Choroid plexus epithelial cell (primary cell): ENCODE data around the gene KRTAP9-2.
"Not testable (repeated sequence)": the region's sequence is repeated elsewhere in the genome, so short reads cannot be mapped to it uniquely, and the experiment has no call there.

Experiments
- DNase-seq: peaks from one replicate; pipeline ENCODE4 v3.0.0-alpha.2; 2010; ENCODE audit warnings: low read depth
- H3K4me3 ChIP-seq: 2 replicates; pipeline ENCODE4 v1.5.1; 2011; ENCODE audit warnings: low read depth, mild to moderate bottlenecking, control low read depth, low read length, moderate library complexity
- TF ChIP-seq, protein P1 (sequence below): conservative IDR thresholded peaks from 2 replicates; pipeline ENCODE4 v1.5.1; 2011; ENCODE audit warnings: low read depth, mild to moderate bottlenecking, control low read depth, inconsistent platforms, low read length, moderate library complexity

KRTAP9-2 gene

DNA sequence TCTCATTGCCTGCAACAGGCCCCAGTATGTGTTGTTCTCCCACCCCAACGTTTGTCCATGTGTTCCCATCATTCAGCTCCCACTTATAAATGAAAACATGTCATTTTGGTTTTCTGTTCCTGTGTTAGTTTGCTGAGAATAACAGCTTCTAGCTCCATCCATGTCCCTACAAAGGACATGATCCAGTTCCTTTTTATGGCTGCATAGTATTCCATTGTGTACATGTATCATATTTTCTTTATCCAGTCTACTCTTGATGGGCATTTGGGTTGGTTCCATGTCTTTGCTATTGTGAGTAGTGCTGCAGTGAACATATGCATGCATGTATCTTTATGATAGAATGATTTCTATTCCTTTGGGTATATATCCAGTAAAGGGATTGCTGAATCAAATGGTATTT is 10.8 kb upstream of the KRTAP9-2 start:
- DNase-seq = no peak
- H3K4me3 ChIP-seq = no peak overlapping the region
- TF ChIP-seq, protein P1, sequence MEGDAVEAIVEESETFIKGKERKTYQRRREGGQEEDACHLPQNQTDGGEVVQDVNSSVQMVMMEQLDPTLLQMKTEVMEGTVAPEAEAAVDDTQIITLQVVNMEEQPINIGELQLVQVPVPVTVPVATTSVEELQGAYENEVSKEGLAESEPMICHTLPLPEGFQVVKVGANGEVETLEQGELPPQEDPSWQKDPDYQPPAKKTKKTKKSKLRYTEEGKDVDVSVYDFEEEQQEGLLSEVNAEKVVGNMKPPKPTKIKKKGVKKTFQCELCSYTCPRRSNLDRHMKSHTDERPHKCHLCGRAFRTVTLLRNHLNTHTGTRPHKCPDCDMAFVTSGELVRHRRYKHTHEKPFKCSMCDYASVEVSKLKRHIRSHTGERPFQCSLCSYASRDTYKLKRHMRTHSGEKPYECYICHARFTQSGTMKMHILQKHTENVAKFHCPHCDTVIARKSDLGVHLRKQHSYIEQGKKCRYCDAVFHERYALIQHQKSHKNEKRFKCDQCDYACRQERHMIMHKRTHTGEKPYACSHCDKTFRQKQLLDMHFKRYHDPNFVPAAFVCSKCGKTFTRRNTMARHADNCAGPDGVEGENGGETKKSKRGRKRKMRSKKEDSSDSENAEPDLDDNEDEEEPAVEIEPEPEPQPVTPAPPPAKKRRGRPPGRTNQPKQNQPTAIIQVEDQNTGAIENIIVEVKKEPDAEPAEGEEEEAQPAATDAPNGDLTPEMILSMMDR = no peak

DNA sequence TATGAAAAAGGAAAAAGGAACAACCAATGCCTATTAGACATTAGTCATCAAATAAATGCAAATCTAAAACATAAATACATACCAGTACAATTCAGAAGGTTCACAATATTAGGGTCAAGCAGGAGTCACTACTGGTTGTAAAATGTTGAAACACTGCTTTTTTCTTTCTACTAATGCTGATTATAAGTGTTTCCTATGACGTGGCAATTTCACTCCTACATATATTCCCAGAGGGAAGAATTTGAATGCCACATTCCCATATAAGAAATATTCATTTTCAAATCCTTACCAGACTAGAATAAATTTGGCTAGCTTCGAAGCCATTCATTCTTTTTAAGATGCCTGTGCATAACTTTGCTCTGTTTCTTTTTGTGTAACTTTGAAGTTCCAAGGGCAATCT is 2.6 kb upstream of the KRTAP9-2 start:
- no peak for DNase-seq
- TF ChIP-seq, protein P1 = no peak
- no peak overlapping the region for H3K4me3 ChIP-seq

DNA sequence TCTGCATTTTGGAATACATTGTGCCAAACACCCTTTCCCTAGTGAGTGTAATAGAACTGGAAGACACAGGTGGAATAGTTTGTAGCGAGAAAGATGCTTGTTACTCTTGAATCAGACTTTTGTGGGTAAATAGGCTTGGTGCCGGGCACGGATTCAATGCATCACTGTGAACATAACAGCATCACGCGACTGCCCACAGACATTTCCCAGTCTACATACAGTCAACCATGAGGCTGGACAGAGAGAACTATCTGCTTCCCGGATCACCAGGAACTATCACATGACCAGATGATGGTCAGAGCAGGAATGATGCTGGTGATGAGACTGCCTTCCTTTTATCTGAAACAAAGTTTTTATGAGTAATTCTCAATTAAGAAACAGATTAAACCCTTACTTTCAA is 397 bp upstream of the KRTAP9-2 start:
- no peak for DNase-seq
- TF ChIP-seq, protein P1 = no peak
- H3K4me3 ChIP-seq = no peak overlapping the region

DNA sequence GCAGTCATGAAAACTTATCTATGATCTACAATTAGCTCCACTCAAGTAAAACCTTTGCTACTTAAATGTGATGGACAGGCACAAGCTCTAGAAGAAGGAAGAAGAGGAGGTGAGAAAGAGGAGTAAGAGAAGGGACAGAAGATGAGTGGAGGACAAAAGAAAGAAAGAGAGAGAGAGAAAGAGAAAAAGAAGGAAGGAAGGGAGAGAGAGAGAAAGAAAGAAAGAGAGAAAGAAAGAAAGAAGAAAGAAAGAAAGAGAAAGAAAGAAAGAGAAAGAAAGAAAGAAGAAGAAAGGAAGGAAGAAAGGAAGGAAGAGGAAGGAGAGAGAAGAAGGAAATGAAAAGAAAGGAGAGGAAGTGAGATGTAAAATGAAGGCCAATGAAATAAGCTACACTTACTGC is 3.6 kb downstream of the KRTAP9-2 start:
- no peak for DNase-seq
- H3K4me3 ChIP-seq = no peak overlapping the region
- TF ChIP-seq, protein P1 = no peak

DNA sequence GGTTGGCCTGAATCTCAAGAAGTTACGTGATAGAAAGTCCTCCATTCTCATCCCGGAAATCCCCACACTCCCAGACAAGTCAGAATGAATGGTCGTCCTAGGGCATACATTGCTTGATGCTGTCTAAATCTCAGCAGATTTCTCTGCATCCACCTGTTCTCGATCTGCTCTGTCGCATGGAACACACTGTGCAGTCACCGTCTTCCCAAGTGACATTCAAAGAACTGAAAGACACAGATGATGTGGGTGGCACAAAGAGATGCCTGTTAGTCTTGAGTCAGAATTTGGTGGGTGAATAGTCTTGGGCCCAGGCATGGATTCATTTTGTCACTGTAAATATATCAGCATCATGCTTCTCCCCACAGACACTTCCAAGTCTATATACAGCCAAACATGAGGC is 5.3 kb downstream of the KRTAP9-2 start:
- TF ChIP-seq, protein P1 = no peak
- no peak overlapping the region for H3K4me3 ChIP-seq
- no peak for DNase-seq

DNA sequence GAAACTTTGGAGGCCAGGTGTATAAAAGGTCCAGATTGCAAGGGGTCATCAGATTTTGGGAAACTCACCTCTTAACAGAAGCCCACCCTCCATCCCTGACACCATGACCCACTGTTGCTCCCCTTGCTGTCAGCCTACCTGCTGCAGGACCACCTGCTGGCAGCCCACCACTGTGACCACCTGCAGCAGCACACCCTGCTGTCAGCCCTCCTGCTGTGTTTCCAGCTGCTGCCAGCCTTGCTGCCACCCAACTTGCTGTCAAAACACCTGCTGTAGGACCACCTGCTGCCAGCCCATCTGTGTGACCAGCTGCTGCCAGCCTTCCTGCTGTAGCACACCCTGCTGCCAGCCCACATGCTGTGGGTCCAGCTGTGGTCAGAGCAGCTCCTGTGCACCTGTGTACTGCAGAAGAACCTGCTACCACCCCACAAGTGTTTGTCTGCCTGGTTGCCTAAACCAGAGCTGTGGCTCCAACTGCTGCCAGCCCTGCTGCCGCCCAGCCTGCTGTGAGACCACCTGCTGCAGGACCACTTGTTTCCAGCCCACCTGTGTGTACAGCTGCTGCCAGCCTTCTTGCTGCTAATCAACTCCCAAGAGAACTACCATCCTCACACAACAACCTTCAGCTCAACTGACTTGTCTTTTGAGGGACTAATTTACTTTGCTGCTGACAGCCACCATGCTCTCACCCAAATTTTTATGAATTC is 6.1 kb downstream of the KRTAP9-2 start, which contains the start of gene KRTAP9-3:
Gene KRTAP9-3 (plus strand): TSS at position 51 of the 707 bp plus-strand sequence. CDS start 53 bp downstream, at position 104.
- not testable (repeated sequence) for DNase-seq

DNA sequence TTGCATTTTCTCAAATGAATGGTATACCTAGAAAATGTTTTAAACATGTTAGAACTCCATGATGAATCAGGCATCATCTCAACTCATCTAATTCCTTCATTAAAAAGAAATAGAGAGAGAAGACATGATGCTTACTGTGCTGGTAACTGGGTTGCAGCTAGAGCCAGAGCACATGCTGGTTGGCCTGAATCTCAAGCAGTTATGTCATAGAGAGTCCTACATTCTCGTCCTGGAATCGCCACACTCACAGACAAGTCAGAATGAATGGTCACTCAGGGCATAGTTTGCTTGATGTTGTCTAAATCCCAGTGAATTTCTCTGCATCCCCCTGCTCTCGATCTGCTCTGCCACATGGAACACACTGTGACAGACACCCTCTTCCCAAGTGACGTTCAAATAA is 10.7 kb downstream of the KRTAP9-2 start:
- H3K4me3 ChIP-seq, DNase-seq: not testable (repeated sequence)

More for the DNA sequence above, 6.1 kb downstream of the KRTAP9-2 start, which contains the start of gene KRTAP9-3:
- H3K4me3 ChIP-seq = not testable (repeated sequence)

DNA sequence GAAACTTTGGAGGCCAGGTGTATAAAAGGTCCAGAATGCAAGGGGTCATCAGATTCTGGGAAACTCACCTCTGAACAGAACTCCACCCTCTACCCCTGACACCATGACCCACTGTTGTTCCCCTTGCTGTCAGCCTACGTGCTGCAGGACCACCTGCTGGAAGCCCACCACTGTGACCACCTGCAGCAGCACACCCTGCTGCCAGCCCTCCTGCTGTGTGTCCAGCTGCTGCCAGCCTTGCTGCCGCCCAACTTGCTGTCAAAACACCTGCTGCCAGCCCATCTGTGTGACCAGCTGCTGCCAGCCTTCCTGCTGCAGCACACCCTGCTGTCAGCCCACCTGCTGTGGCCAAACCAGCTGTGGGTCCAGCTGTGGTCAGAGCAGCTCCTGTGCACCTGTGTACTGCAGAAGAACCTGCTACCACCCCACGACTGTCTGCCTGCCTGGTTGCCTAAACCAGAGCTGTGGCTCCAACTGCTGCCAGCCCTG is 11.5 kb downstream of the KRTAP9-2 start, which contains the start of gene KRTAP9-8:
Gene KRTAP9-8 (plus strand): TSS at position 51 of the 489 bp plus-strand sequence. CDS start 53 bp downstream, at position 104.
- DNase-seq, H3K4me3 ChIP-seq: not testable (repeated sequence)

DNA sequence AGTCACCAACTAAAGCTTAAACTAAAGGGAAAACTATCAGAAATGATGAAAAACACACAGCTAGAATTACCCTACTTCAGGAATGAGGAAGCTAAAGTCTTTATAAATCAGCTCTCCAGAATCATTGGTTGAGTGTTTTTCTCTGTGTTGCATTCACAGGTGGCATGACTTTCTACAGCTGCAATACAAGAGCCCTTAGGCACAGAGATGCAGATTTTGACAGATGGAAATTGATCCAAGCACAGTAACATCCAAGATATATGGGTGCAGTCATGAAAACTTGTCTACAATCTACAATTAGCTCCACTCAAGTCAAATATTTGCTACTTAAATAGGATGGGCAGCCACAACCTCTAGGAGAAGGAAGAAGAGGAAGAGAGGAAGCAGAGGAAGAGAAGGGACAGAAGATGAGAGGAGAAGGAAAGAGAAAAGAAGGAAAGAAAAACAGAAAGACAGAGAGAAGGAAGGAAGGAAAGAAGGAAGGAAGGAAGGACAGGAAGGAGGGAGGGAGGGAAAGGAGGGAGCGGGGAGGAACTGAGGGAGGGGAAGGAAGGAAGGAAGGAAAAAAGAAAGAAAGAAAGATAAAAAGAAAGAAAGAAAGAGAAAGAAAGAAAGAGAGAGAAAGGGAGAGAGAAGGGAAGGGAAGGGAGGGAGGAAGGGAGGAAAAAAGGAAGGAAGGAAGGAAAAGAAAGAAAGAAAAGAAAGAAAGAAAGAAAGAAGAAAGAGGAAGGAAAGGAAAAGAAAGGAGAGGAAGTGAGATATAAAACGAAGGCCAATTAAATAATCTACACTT is 20.7 kb downstream of the KRTAP9-2 start:
- not testable (repeated sequence) for H3K4me3 ChIP-seq, DNase-seq

DNA sequence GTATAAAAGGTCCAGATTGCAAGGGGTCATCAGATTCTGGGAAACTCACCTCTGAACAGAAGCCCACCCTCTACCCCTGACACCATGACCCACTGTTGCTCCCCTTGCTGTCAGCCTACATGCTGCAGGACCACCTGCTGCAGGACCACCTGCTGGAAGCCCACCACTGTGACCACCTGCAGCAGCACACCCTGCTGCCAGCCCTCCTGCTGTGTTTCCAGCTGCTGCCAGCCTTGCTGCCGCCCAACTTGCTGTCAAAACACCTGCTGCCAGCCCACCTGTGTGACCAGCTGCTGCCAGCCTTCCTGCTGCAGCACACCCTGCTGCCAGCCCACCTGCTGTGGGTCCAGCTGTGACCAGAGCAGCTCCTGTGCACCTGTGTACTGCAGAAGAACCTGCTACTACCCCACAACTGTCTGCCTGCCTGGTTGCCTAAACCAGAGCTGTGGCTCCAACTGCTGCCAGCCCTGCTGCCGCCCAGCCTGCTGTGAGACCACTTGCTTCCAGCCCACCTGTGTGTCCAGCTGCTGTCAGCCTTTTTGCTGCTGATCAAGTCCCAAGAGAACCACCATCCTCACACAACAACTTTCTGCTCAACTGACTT is 23.3 kb downstream of the KRTAP9-2 start, which contains the start of gene KRTAP9-4:
Gene KRTAP9-4 (plus strand): TSS at position 51 of the 604 bp plus-strand sequence. CDS start 34 bp downstream, at position 85.
- not testable (repeated sequence) for DNase-seq

More for the DNA sequence above, 23.3 kb downstream of the KRTAP9-2 start, which contains the start of gene KRTAP9-4:
- not testable (repeated sequence) for H3K4me3 ChIP-seq
